Spleen (tissue), 11 donors: ENCODE results near the gene IFNGR2. TPM values are rescaled to one million over a fixed set of nuclear protein-coding genes. Genes with fewer than 3 reads are reported as not detected.

Experiments
- DNase-seq: peaks from one replicate; pipeline ENCODE4 v3.0.0-alpha.2; 2020
- H3K27ac ChIP-seq, 8 donors: fragments of 200-600 bp; sonication (generic) in 7 of 8; 1 replicate in 4 of 8; 2 replicates in 4 of 8; pipeline versions ENCODE4 v1.5.0 to v1.8.0; 2016 to 2021; ENCODE audit warnings: inconsistent platforms in 4 of 8, mild to moderate bottlenecking in 4 of 8, moderate library complexity in 1 of 8
- H3K27me3 ChIP-seq, 7 donors: fragments of 200-600 bp; sonication (generic) in 6 of 7; replicated peaks in 1 of 7; 1 replicate in 4 of 7; 2 replicates in 3 of 7; pipeline versions ENCODE4 v1.5.0 to v1.8.0; 2016 to 2021; ENCODE audit warnings: inconsistent platforms in 3 of 7, mild to moderate bottlenecking in 1 of 7
- H3K36me3 ChIP-seq, 6 donors: fragments of 200-600 bp; sonication (generic) in 5 of 6; 1 replicate in 4 of 6; 2 replicates in 2 of 6; pipeline versions ENCODE4 v1.5.0 to v1.8.0; 2016 to 2021; ENCODE audit warnings: inconsistent platforms in 2 of 6
- H3K4me1 ChIP-seq, 6 donors: fragments of 200-600 bp; sonication (generic) in 5 of 6; 1 replicate in 3 of 6; 2 replicates in 3 of 6; pipeline versions ENCODE4 v1.5.0 to v1.8.0; 2016 to 2021; ENCODE audit warnings: inconsistent platforms in 3 of 6
- H3K4me3 ChIP-seq, 8 donors: fragments of 200-600 bp; sonication (generic) in 7 of 8; 1 replicate in 4 of 8; 2 replicates in 4 of 8; pipeline versions ENCODE4 v1.5.0 to v1.8.0; 2016 to 2021; ENCODE audit warnings: inconsistent platforms in 4 of 8, mild to moderate bottlenecking in 4 of 8, moderate library complexity in 2 of 8
- H3K9me3 ChIP-seq, 8 donors: fragments of 200-600 bp; sonication (generic) in 7 of 8; 1 replicate in 4 of 8; 2 replicates in 4 of 8; pipeline versions ENCODE4 v1.5.0 to v1.8.0; 2016 to 2021; ENCODE audit warnings: inconsistent platforms in 4 of 8
- POLR2A ChIP-seq, 3 donors: fragments of 450-650 bp; IDR thresholded peaks; one replicate each; pipeline ENCODE4 v1.5.1; 2017; ENCODE audit warnings: antibody characterized with exemption in 3 of 3, mild to moderate bottlenecking in 1 of 3
- POLR2AphosphoS5 ChIP-seq, 3 donors: sonication (generic); formaldehyde crosslinking; IDR thresholded peaks; one replicate each; pipeline ENCODE4 v1.5.1; 2017; ENCODE audit warnings: antibody characterized with exemption in 3 of 3
- WGBS, 5 donors: extraction: QIAGEN DNeasy Blood & Tissue Kit in 3 of 5; methylation state at CpG; one replicate each; pipeline versions ENCODE4 v1.1.5 to v1.1.7; 2013 to 2018; 5-methylcytosine and 5-hydroxymethylcytosine counted together
- intact Hi-C: fragments of 100-400 bp; cut with DNase I; formaldehyde crosslinking; loops from one replicate; pipeline ENCODE4 v1.15.0; 2023; ENCODE audit warnings: low total_unique reads
- polyA plus RNA-seq, 3 donors: library from polyadenylated mRNA; stranded (reverse); fragments of 200-250 nt; gene quantifications; one replicate each; pipeline ENCODE4 v1.2.1, GENCODE V29; 2013
- total RNA-seq, 7 donors: library from RNA; depleted of rRNA in 3 of 7; stranded (reverse); fragments of >200 nt in 3 of 7; fragmentation: NEBNext Ultra II Directional in 4 of 7; extraction: Animal tissue kit (Norgen Biotek cat#: 25700) in 4 of 7; gene quantifications; one replicate each; pipeline versions ENCODE4 v1.1.0 to v1.2.1, GENCODE V29; 2016 to 2021
- TF ChIP-seq, protein P1 (sequence below), 11 experiments: fragments of 200-600 bp in 7 of 11; fragments of 450-650 bp in 4 of 11; sonication (generic) in 4 of 11; IDR thresholded peaks in 8 of 11; conservative IDR thresholded peaks in 3 of 11; 1 replicate in 7 of 11; 2 replicates in 4 of 11; pipeline versions ENCODE4 v1.4.0 to v1.8.0; 2016 to 2021; ENCODE audit warnings: antibody characterized with exemption in 11 of 11, inconsistent platforms in 4 of 11, mild to moderate bottlenecking in 1 of 11
- donor health status: healthy with polysubstance abuse.
- donor health status: DM: no; HTN: no; CAD: no; lungs with moderate emphysema.
- donor health status: DM: no; HTN: no; CAD: no.
- donor health status: Bipolar disorder and iron deficiency.
- donor health status: healthy.
- donor health status: DM: no; HTN: no; CAD: no.
- donor health status: DM: yes; HTN: yes; CAD: no.

The IFNGR2 gene
- total and polyA plus RNA-seq, 10 donors: 73.6 to 133 (median 99.0) TPM

- H3K9me3 ChIP-seq: no peaks in the 10 kb centered on the region
- no peaks in the 10 kb centered on the region for H3K27me3 ChIP-seq
- DNase-seq: no peak
- peaks cover 0 to 42% (median under 1%) of the 10 kb centered on the region in 6 donors for H3K4me1 ChIP-seq
- WGBS, 5 donors: 88 to 94% (median 89%) methylated on average over 7 of the region's 7 CpGs
- TF ChIP-seq, protein P1, sequence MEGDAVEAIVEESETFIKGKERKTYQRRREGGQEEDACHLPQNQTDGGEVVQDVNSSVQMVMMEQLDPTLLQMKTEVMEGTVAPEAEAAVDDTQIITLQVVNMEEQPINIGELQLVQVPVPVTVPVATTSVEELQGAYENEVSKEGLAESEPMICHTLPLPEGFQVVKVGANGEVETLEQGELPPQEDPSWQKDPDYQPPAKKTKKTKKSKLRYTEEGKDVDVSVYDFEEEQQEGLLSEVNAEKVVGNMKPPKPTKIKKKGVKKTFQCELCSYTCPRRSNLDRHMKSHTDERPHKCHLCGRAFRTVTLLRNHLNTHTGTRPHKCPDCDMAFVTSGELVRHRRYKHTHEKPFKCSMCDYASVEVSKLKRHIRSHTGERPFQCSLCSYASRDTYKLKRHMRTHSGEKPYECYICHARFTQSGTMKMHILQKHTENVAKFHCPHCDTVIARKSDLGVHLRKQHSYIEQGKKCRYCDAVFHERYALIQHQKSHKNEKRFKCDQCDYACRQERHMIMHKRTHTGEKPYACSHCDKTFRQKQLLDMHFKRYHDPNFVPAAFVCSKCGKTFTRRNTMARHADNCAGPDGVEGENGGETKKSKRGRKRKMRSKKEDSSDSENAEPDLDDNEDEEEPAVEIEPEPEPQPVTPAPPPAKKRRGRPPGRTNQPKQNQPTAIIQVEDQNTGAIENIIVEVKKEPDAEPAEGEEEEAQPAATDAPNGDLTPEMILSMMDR (IDR thresholded peaks at IDR 0.05 in 8 of 11, conservative IDR thresholded peaks at IDR 0.05 in 3 of 11): no peak
- TF ChIP-seq POLR2AphosphoS5 (IDR thresholded peaks at IDR 0.05) (peak in 2 of 3 donors; percentile 12 to 30), POLR2A (IDR thresholded peaks at IDR 0.05) (no peak)
- H3K27ac ChIP-seq: peak overlapping the region in 1 of 8 donors; percentile 22
- H3K36me3 ChIP-seq: peaks cover 0 to 100% (median 96%) of the 10 kb centered on the region in 6 donors
- intact Hi-C loops: no loop called here
- H3K4me3 ChIP-seq: no peak overlapping the region
Measured at GRCh38 chr21:33427051-33427450, 23.8 kb downstream of the IFNGR2 start.

DNA sequence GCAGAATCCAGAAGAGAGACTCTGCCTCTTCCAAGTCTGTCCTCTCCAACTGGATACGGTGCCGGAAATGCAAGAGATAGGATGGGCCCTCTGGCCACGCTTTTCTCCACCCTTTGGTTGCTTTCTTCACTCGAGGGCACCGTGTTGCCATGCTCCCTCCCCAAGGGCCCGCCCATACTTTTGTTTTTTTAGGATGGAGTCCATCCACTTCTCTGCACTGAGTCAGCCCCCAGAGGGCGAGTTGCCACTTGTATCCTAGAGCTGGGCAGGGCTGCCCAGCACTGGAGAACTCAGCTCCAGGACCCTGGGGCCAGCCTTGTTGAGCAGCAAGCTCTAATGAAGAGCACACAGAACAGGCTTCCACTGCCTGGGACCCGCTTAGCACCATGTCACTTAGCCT, 25.5 kb downstream of the IFNGR2 start:
- no peaks in the 10 kb centered on the region for H3K27me3 ChIP-seq
- WGBS, 5 donors: 89 to 95% (median 92%) methylated on average over 8 of the region's 8 CpGs
- no peak for DNase-seq
- H3K4me3 ChIP-seq: no peak overlapping the region
- H3K9me3 ChIP-seq: no peaks in the 10 kb centered on the region
- peak overlapping the region in 4 of 8 donors; percentile 15 to 80 (median 37) for H3K27ac ChIP-seq
- H3K36me3 ChIP-seq: peaks cover 0 to 100% (median 99%) of the 10 kb centered on the region in 6 donors
- TF ChIP-seq POLR2A (IDR thresholded peaks at IDR 0.05) (no peak), POLR2AphosphoS5 (IDR thresholded peaks at IDR 0.05) (peak in 1 of 3 donors; percentile 5)
- intact Hi-C loops: no loop called here
- peaks cover 0 to 56% (median 17%) of the 10 kb centered on the region in 6 donors for H3K4me1 ChIP-seq

DNA sequence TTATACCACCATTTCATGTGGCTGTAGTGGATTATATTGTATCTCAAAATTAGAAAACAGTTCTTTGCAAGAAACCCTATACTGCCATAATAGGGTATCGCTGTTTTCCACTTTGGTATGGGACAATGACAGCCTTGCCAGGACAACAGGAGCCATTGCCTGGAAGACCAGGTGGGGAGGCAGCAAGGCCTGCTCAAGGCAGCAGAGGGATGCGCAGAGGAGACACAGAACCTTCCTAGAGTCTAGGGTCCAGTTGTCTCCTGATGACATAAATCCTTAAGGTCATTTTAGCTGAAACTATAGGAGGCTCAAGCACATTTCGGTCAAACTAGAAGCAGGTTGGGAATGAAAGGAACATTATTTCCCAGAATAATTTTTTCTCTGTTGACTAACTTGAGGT, 27.6 kb downstream of the IFNGR2 start:
- intact Hi-C loops: loop anchor here (10.0 kb wide), 1 partner anchor 76 kb away; no protein-coding TSS in a partner anchor
- Histone ChIP-seq H3K4me1 (peaks cover 14 to 76% (median 35%) of the 10 kb centered on the region in 6 donors), H3K36me3 (peaks cover 0 to 100% (median 98%) of the 10 kb centered on the region in 6 donors), H3K27ac (peak overlapping the region in 3 of 8 donors; percentile 77 to 80 (median 80)), H3K27me3 (no peaks in the 10 kb centered on the region), H3K4me3 (no peak overlapping the region), H3K9me3 (no peaks in the 10 kb centered on the region)
- WGBS, 5 donors: 80 to 99% (median 97%) methylated on average over 3 of the region's 3 CpGs
- DNase-seq: no peak
- TF ChIP-seq, protein P1 (IDR thresholded peaks at IDR 0.05 in 8 of 11, conservative IDR thresholded peaks at IDR 0.05 in 3 of 11): no peak
- peak in 1 of 3 donors; percentile 6 for TF ChIP-seq POLR2AphosphoS5 (IDR thresholded peaks at IDR 0.05)

GRCh38 chr21:33432496-33432895, 29.3 kb downstream of the IFNGR2 start:
- DNase-seq: no peak
- TF ChIP-seq POLR2A (IDR thresholded peaks at IDR 0.05) (no peak), POLR2AphosphoS5 (IDR thresholded peaks at IDR 0.05) (no peak)
- TF ChIP-seq, protein P1 (IDR thresholded peaks at IDR 0.05 in 8 of 11, conservative IDR thresholded peaks at IDR 0.05 in 3 of 11): no peak
- Histone ChIP-seq H3K27me3 (no peaks in the 10 kb centered on the region), H3K27ac (peak overlapping the region in 4 of 8 donors; percentile 68 to 80 (median 78)), H3K4me1 (peaks cover 14 to 68% (median 35%) of the 10 kb centered on the region in 6 donors), H3K4me3 (no peak overlapping the region), H3K9me3 (no peaks in the 10 kb centered on the region), H3K36me3 (peaks cover 0 to 100% (median 98%) of the 10 kb centered on the region in 6 donors)
- intact Hi-C loops: loop anchor here (10.0 kb wide), 1 partner anchor 78 kb away; no protein-coding TSS in a partner anchor
- 76 to 92% (median 89%) methylated on average over 6 of the region's 6 CpGs for WGBS, 5 donors
